Gastroesophageal sphincter (tissue), 4 donors: Measurements from ENCODE around the gene STRIP2. TPM values are rescaled to one million over a fixed set of nuclear protein-coding genes. Genes with fewer than 3 reads are reported as not detected.

Source experiments
- ATAC-seq: fragments of 150-250 bp; one replicate; pipeline ENCODE4 v1.9.1; 2016; ENCODE audit warnings: mild to moderate bottlenecking, moderate library complexity
- H3K27ac ChIP-seq, 4 donors: fragments of 200-600 bp; sonication (generic) in 3 of 4; 1 replicate in 3 of 4; 2 replicates in 1 of 4; pipeline ENCODE4 v1.5.1; 2016 to 2019
- H3K27me3 ChIP-seq: fragments of 200-600 bp; sonication (generic); one replicate; pipeline ENCODE4 v1.5.1; 2019
- H3K36me3 ChIP-seq, 2 donors: fragments of 200-600 bp; sonication (generic); one replicate each; pipeline ENCODE4 v1.5.1; 2019; ENCODE audit warnings: control low read depth in 1 of 2
- H3K4me1 ChIP-seq, 3 donors: fragments of 200-600 bp; sonication (generic); 1 replicate in 2 of 3; 2 replicates in 1 of 3; pipeline ENCODE4 v1.5.1; 2016 to 2019; ENCODE audit warnings: control low read depth in 2 of 3
- H3K4me3 ChIP-seq, 2 donors: fragments of 200-600 bp; sonication (generic); one replicate each; pipeline ENCODE4 v1.5.1; 2019; ENCODE audit warnings: mild to moderate bottlenecking in 1 of 2, moderate library complexity in 1 of 2
- H3K9me3 ChIP-seq, 3 donors: fragments of 200-600 bp; sonication (generic); one replicate each; pipeline ENCODE4 v1.5.1; 2017 to 2019; ENCODE audit warnings: control low read depth in 2 of 3
- CTCF ChIP-seq, 4 experiments: fragments of 200-600 bp in 2 of 4; fragments of 450-650 bp in 2 of 4; sonication (generic) in 1 of 4; IDR thresholded peaks; one replicate each; pipeline ENCODE4 v1.5.1; 2017 to 2019; ENCODE audit warnings: antibody characterized with exemption in 4 of 4, mild to moderate bottlenecking in 2 of 4, moderate library complexity in 2 of 4
- EP300 ChIP-seq: sonication (generic); formaldehyde crosslinking; IDR thresholded peaks from one replicate; pipeline ENCODE4 v1.6.1; 2017; ENCODE audit warnings: antibody characterized with exemption, mild to moderate bottlenecking
- POLR2A ChIP-seq, 2 donors: fragments of 450-650 bp; IDR thresholded peaks; one replicate each; pipeline ENCODE4 v1.6.1; 2017; ENCODE audit warnings: antibody characterized with exemption in 2 of 2, mild to moderate bottlenecking in 2 of 2, moderate library complexity in 1 of 2
- POLR2AphosphoS5 ChIP-seq: sonication (generic); formaldehyde crosslinking; IDR thresholded peaks from one replicate; pipeline ENCODE4 v1.6.1; 2017; ENCODE audit warnings: antibody characterized with exemption
- WGBS, 2 donors: methylation state at CpG; one replicate each; pipeline ENCODE4 v1.1.5; 2018; ENCODE audit warnings: low coverage in 1 of 2; 5-methylcytosine and 5-hydroxymethylcytosine counted together
- total RNA-seq, 4 donors: library from RNA; depleted of rRNA; stranded (reverse); fragments of >200 nt; gene quantifications; one replicate each; pipeline ENCODE4 v1.1.0, GENCODE V29; 2016

The STRIP2 gene
- total RNA-seq, 4 donors from 2014 or later, result 1.2 to 2.6 (median 1.9) TPM

DNA sequence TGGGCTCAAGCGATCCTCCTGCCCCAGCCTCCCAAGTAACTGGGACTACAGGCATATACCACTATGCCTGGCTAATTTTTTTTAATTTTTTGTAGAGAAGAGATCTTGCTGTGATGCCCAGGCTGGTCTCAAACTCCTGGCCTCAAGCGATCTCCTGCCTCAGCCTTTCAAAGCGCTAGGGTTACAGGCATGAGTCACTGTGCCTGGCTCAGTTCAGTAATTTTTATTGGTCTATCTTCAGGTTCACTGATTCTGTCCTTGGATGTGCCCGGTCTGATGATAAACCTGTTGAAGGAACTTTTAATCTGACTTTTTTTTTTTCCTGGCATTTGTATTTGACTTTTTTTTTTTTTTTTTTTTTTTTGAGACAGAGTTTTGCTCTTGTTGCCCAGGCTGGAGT, 40.1 kb upstream of the STRIP2 start:
- H3K27ac ChIP-seq, result no peak overlapping the region
- ATAC-seq, result no peak
- TF ChIP-seq POLR2A (IDR thresholded peaks at IDR 0.05) (no peak), CTCF (IDR thresholded peaks at IDR 0.05) (no peak), POLR2AphosphoS5 (no peak), EP300 (no peak)
- WGBS, 2 donors, result 92 to 100% methylated on average over 2 to 4 of the region's 4 CpGs
- H3K27me3 ChIP-seq, result no peaks in the 10 kb centered on the region
- peaks cover 0 to 41% of the 10 kb centered on the region in 2 donors for H3K36me3 ChIP-seq
- H3K9me3 ChIP-seq, result no peaks in the 10 kb centered on the region
- H3K4me1 ChIP-seq, result peaks cover 0 to 13% (median 0%) of the 10 kb centered on the region in 3 donors
- H3K4me3 ChIP-seq, result no peak overlapping the region

GRCh38 chr7:129394982-129395914, 39.0 kb upstream of the STRIP2 start:
- Histone ChIP-seq H3K4me3 (no peak overlapping the region), H3K9me3 (no peaks in the 10 kb centered on the region), H3K36me3 (peaks cover 0 to 37% of the 10 kb centered on the region in 2 donors), H3K27ac (no peak overlapping the region), H3K27me3 (no peaks in the 10 kb centered on the region), H3K4me1 (peaks cover 0 to 13% (median 0%) of the 10 kb centered on the region in 3 donors)
- no peak for TF ChIP-seq CTCF (IDR thresholded peaks at IDR 0.05)
- TF ChIP-seq POLR2A (IDR thresholded peaks at IDR 0.05), result no peak
- no peak for TF ChIP-seq POLR2AphosphoS5
- TF ChIP-seq EP300, result no peak
- no peak for ATAC-seq
- 81 to 85% methylated on average over 4 of the region's 4 CpGs for WGBS, 2 donors

- no peak for ATAC-seq
These were observed 32.8 kb upstream of the STRIP2 start for GRCh38 chr7:129401228-129401966.

More at GRCh38 chr7:129401228-129401966, 32.8 kb upstream of the STRIP2 start:
- Histone ChIP-seq H3K36me3 (peaks cover 0 to 78% of the 10 kb centered on the region in 2 donors), H3K4me1 (no peaks in the 10 kb centered on the region), H3K27me3 (no peaks in the 10 kb centered on the region), H3K9me3 (no peaks in the 10 kb centered on the region), H3K27ac (no peak overlapping the region), H3K4me3 (no peak overlapping the region)
- 100% methylated on average over 1 of the region's 1 CpG; no CpG with 5 or more reads in 1 of the 2 donors for WGBS, 2 donors
- no peak for TF ChIP-seq POLR2AphosphoS5
- no peak for TF ChIP-seq CTCF (IDR thresholded peaks at IDR 0.05)
- TF ChIP-seq EP300, result no peak
- no peak for TF ChIP-seq POLR2A (IDR thresholded peaks at IDR 0.05)
